Keratinocyte (primary cell): ENCODE data around the gene OXSR1.

Experiments used
- CTCF ChIP-seq, 3 experiments: IDR thresholded peaks in 1 of 3; conservative IDR thresholded peaks in 1 of 3; optimal IDR thresholded peaks in 1 of 3; 2 replicates in 2 of 3; 3 replicates in 1 of 3; pipeline versions ENCODE3 to v1.5.1; 2011; ENCODE audit warnings: low read length in 3 of 3, mild to moderate bottlenecking in 3 of 3, moderate library complexity in 2 of 3, control low read depth in 1 of 3, inconsistent platforms in 1 of 3; ENCODE audit not compliant: insufficient read depth in 2 of 3; ENCODE audit errors: extremely low read depth in 1 of 3
- EZH2 ChIP-seq: IDR thresholded peaks from one replicate; pipeline ENCODE4 v1.6.1; 2012; ENCODE audit warnings: inconsistent platforms, mild to moderate bottlenecking, low read length, moderate library complexity

GRCh38 chr3:38149708-38150107 lies 15.6 kb upstream of the OXSR1 start:
- TF ChIP-seq CTCF (optimal IDR thresholded peaks at IDR 0.05 in 1 of 3, IDR thresholded peaks at IDR 0.05 in 1 of 3, conservative IDR thresholded peaks at IDR 0.05 in 1 of 3; ENCODE audit: extremely low read depth in 1 of 3, insufficient read depth in 2 of 3, low read length in 3 of 3) (no peak), EZH2 (no peak)
